T-cell (primary cell): ENCODE measurements around the gene SATB2. TPM values are rescaled to one million over a fixed set of nuclear protein-coding genes. Genes with fewer than 3 reads are reported as not detected.

Experiments used
- ATAC-seq, 4 experiments: fragments of 200-7000 bp in 3 of 4; fragments of 150-1000 bp in 1 of 4; cut with Tn5 transposase; replicated peaks in 1 of 4; 1 replicate in 3 of 4; 2 replicates in 1 of 4; pipeline ENCODE4 v1.10.0; 2021; ENCODE audit warnings: moderate library complexity in 3 of 4, mild to moderate bottlenecking in 2 of 4, moderate number of reproducible peaks in 1 of 4
- CTCF ChIA-PET, 2 donors: fragments of 300-600 bp; sonication (Branson Sonifier 250); formaldehyde crosslinking; loops; one replicate each; lab custom pipeline; 2022; ENCODE audit warnings: antibody characterized with exemption in 2 of 2; lab: Charles Lee
- POLR2A ChIA-PET, 2 donors: fragments of 300-600 bp; sonication (Branson Sonifier 250); formaldehyde crosslinking; loops; one replicate each; lab custom pipeline; 2022; ENCODE audit warnings: antibody characterized with exemption in 2 of 2; lab: Charles Lee
- DNase-seq, 35 experiments: peaks; one replicate each; pipeline versions ENCODE4 v3.0.0 to v3.0.0-alpha.2; 2013 to 2023
- H3K27ac ChIP-seq: one replicate; pipeline ENCODE4 v1.5.1; 2013; ENCODE audit warnings: low read length
- H3K27me3 ChIP-seq, 2 experiments: replicated peaks in 1 of 2; 1 replicate in 1 of 2; 2 replicates in 1 of 2; pipeline versions ENCODE4 v1.6.1 to v1.7.0; 2013; ENCODE audit warnings: low read length in 1 of 2, mixed read lengths in 1 of 2; ENCODE audit not compliant: control insufficient read depth in 2 of 2, insufficient read depth in 2 of 2; ENCODE audit errors: extremely low read depth in 1 of 2
- H3K36me3 ChIP-seq, 2 donors: 1 replicate in 1 of 2; 2 replicates in 1 of 2; pipeline versions ENCODE4 v1.6.1 to v1.7.0; 2013; ENCODE audit warnings: low read length in 1 of 2; ENCODE audit not compliant: control insufficient read depth in 2 of 2, insufficient read depth in 1 of 2; ENCODE audit errors: extremely low read depth in 1 of 2
- H3K4me1 ChIP-seq, 2 experiments: 1 replicate in 1 of 2; 2 replicates in 1 of 2; pipeline versions ENCODE4 v1.6.1 to v1.7.0; 2013; ENCODE audit warnings: low read length in 2 of 2, mixed read lengths in 1 of 2; ENCODE audit not compliant: insufficient read depth in 2 of 2, control insufficient read depth in 1 of 2; ENCODE audit errors: extremely low read depth in 1 of 2
- H3K4me3 ChIP-seq, 2 donors: 1 replicate in 1 of 2; 2 replicates in 1 of 2; pipeline versions ENCODE4 v1.5.1 to v1.7.0; 2013; ENCODE audit warnings: mild to moderate bottlenecking in 2 of 2, low read length in 1 of 2, moderate library complexity in 1 of 2; ENCODE audit not compliant: control insufficient read depth in 1 of 2; ENCODE audit errors: extremely low read depth in 1 of 2
- H3K9me3 ChIP-seq: 2 replicates; pipeline ENCODE4 v1.7.0; 2013
- H3K27ac Mint-ChIP-seq, 2 donors: one replicate each; pipeline ENCODE4 v1.8.0; 2020 to 2021; ENCODE audit warnings: mild to moderate bottlenecking in 2 of 2, mixed read lengths in 2 of 2
- H3K27me3 Mint-ChIP-seq, 2 donors: one replicate each; pipeline ENCODE4 v1.8.0; 2021 to 2022; ENCODE audit warnings: mixed read lengths in 2 of 2
- H3K36me3 Mint-ChIP-seq: one replicate; pipeline ENCODE4 v1.8.0; 2021; ENCODE audit warnings: mixed read lengths
- H3K4me1 Mint-ChIP-seq, 3 donors: one replicate each; pipeline ENCODE4 v1.8.0; 2020 to 2022; ENCODE audit warnings: mixed read lengths in 3 of 3, mild to moderate bottlenecking in 1 of 3
- H3K4me3 Mint-ChIP-seq, 3 donors: one replicate each; pipeline ENCODE4 v1.8.0; 2020 to 2022; ENCODE audit warnings: mild to moderate bottlenecking in 3 of 3, mixed read lengths in 3 of 3, moderate library complexity in 3 of 3
- H3K9me3 Mint-ChIP-seq, 3 donors: one replicate each; pipeline ENCODE4 v1.8.0; 2020 to 2022; ENCODE audit warnings: mixed read lengths in 3 of 3
- WGBS: methylation state at CpG from one replicate; pipeline ENCODE4 v1.1.5; 2013; ENCODE audit warnings: missing lambda C conversion rate; ENCODE audit not compliant: insufficient coverage; 5-methylcytosine and 5-hydroxymethylcytosine counted together
- total RNA-seq, 35 experiments: library from RNA in 6 of 35; stranded (reverse) in 6 of 35; fragments of 120-200 nt in 1 of 35; gene quantifications; one replicate each; pipeline versions ENCODE4 v1.2.1 to v1.2.4 and lab custom pipeline; 2013 to 2026

The SATB2 gene
- total RNA-seq, 5 donors from 2014 or later (not counting 1 experiment from before 2014, with no cell fraction given): 0.15 to 0.54 (median 0.23) TPM

GRCh38 chr2:199439542-199439941 is 18.2 kb downstream of the SATB2 start:
- H3K4me3 Mint-ChIP-seq: no peak overlapping the region
- H3K4me3 ChIP-seq: no peak overlapping the region
- H3K9me3 ChIP-seq: no peaks in the 10 kb centered on the region
- 77% methylated on average over 4 of the region's 5 CpGs for WGBS
- no peaks in the 10 kb centered on the region for H3K4me1 Mint-ChIP-seq
- CTCF ChIA-PET: no interaction called here
- H3K4me1 ChIP-seq: no peaks in the 10 kb centered on the region
- no peaks in the 10 kb centered on the region for H3K36me3 Mint-ChIP-seq
- H3K27ac ChIP-seq: no peak overlapping the region
- H3K27me3 Mint-ChIP-seq: peaks cover 16 to 33% of the 10 kb centered on the region in 2 donors
- H3K36me3 ChIP-seq: no peaks in the 10 kb centered on the region
- no peaks in the 10 kb centered on the region for H3K9me3 Mint-ChIP-seq
- peaks cover 0 to 3% of the 10 kb centered on the region in 2 experiments for H3K27me3 ChIP-seq
- ATAC-seq (no peak), DNase-seq (no peak)
- POLR2A ChIA-PET: no interaction called here
- no peak overlapping the region for H3K27ac Mint-ChIP-seq

- Histone ChIP-seq H3K4me3 (no peak overlapping the region), H3K4me1 (no peaks in the 10 kb centered on the region), H3K9me3 (no peaks in the 10 kb centered on the region), H3K27me3 (peaks cover 0 to 3% of the 10 kb centered on the region in 2 experiments), H3K36me3 (no peaks in the 10 kb centered on the region), H3K27ac (no peak overlapping the region)
- Mint-ChIP-seq H3K4me1 (no peaks in the 10 kb centered on the region), H3K27me3 (peaks cover 14 to 30% of the 10 kb centered on the region in 2 donors), H3K9me3 (no peaks in the 10 kb centered on the region), H3K36me3 (no peaks in the 10 kb centered on the region), H3K4me3 (no peak overlapping the region), H3K27ac (no peak overlapping the region)
- ATAC-seq (no peak), DNase-seq (no peak)
- ChIA-PET CTCF (interaction anchor here in 1 of 2 donors (1.0 kb wide), 1 partner anchor 50 kb away, joined by 3 read pairs; no protein-coding TSS in a partner anchor), POLR2A (no interaction called here)
- 80% methylated on average over 1 of the region's 3 CpGs for WGBS
Measured at GRCh38 chr2:199439066-199439465, 18.7 kb downstream of the SATB2 start.

GRCh38 chr2:199434555-199434954 is 23.2 kb downstream of the SATB2 start:
- Mint-ChIP-seq H3K4me3 (no peak overlapping the region), H3K4me1 (no peaks in the 10 kb centered on the region), H3K27me3 (peaks cover 12 to 31% of the 10 kb centered on the region in 2 donors), H3K9me3 (no peaks in the 10 kb centered on the region), H3K27ac (no peak overlapping the region), H3K36me3 (no peaks in the 10 kb centered on the region)
- no peaks in the 10 kb centered on the region for H3K36me3 ChIP-seq
- no peaks in the 10 kb centered on the region for H3K9me3 ChIP-seq
- no peak overlapping the region for H3K27ac ChIP-seq
- H3K27me3 ChIP-seq: peaks cover 0 to 2% of the 10 kb centered on the region in 2 experiments
- no peaks in the 10 kb centered on the region for H3K4me1 ChIP-seq
- H3K4me3 ChIP-seq: no peak overlapping the region
- ATAC-seq: no peak
- POLR2A ChIA-PET: no interaction called here
- DNase-seq: no peak
- WGBS: no CpG with 5 or more reads among the region's 1 CpG
- CTCF ChIA-PET: interaction anchor here in 1 of 2 donors (1.1 kb wide), 1 partner anchor 54 kb away, joined by 4 read pairs; no protein-coding TSS in a partner anchor

- ATAC-seq: no peak
- no peaks in the 10 kb centered on the region for H3K4me1 Mint-ChIP-seq
- ChIA-PET POLR2A (no interaction called here), CTCF (interaction anchor here in 1 of 2 donors (1.1 kb wide), 1 partner anchor 55 kb away, joined by 4 read pairs; no protein-coding TSS in a partner anchor)
- no peak overlapping the region for H3K4me3 Mint-ChIP-seq
- H3K9me3 ChIP-seq: no peaks in the 10 kb centered on the region
- no peaks in the 10 kb centered on the region for H3K9me3 Mint-ChIP-seq
- 90% methylated on average over 6 of the region's 11 CpGs for WGBS
- no peak overlapping the region for H3K27ac ChIP-seq
- H3K36me3 Mint-ChIP-seq: no peaks in the 10 kb centered on the region
- H3K4me1 ChIP-seq: no peaks in the 10 kb centered on the region
- H3K27me3 Mint-ChIP-seq: peaks cover 17 to 32% of the 10 kb centered on the region in 2 donors
- H3K27ac Mint-ChIP-seq: no peak overlapping the region
- peaks cover 2 to 4% of the 10 kb centered on the region in 2 experiments for H3K27me3 ChIP-seq
- H3K36me3 ChIP-seq: no peaks in the 10 kb centered on the region
- DNase-seq: no peak
- no peak overlapping the region for H3K4me3 ChIP-seq
Measured at GRCh38 chr2:199433204-199433832, 24.4 kb downstream of the SATB2 start.

GRCh38 chr2:199431746-199432213 is 26.0 kb downstream of the SATB2 start:
- Mint-ChIP-seq H3K4me1 (no peaks in the 10 kb centered on the region), H3K27ac (no peak overlapping the region), H3K4me3 (no peak overlapping the region), H3K36me3 (no peaks in the 10 kb centered on the region), H3K9me3 (no peaks in the 10 kb centered on the region), H3K27me3 (peaks cover 19 to 32% of the 10 kb centered on the region in 2 donors)
- WGBS: 0% methylated on average over 2 of the region's 11 CpGs
- H3K27me3 ChIP-seq: peaks cover 2 to 4% of the 10 kb centered on the region in 2 experiments
- no peaks in the 10 kb centered on the region for H3K36me3 ChIP-seq
- DNase-seq (no peak), ATAC-seq (no peak)
- no peak overlapping the region for H3K27ac ChIP-seq
- H3K9me3 ChIP-seq: no peaks in the 10 kb centered on the region
- no peaks in the 10 kb centered on the region for H3K4me1 ChIP-seq
- POLR2A ChIA-PET: no interaction called here
- H3K4me3 ChIP-seq: no peak overlapping the region
- CTCF ChIA-PET: no interaction called here

- H3K27ac Mint-ChIP-seq: no peak overlapping the region
- H3K36me3 Mint-ChIP-seq: no peaks in the 10 kb centered on the region
- H3K9me3 Mint-ChIP-seq: no peaks in the 10 kb centered on the region
- H3K36me3 ChIP-seq: no peaks in the 10 kb centered on the region
- CTCF ChIA-PET: no interaction called here
- no peak overlapping the region for H3K4me3 Mint-ChIP-seq
- no peaks in the 10 kb centered on the region for H3K4me1 ChIP-seq
- no peaks in the 10 kb centered on the region for H3K4me1 Mint-ChIP-seq
- H3K4me3 ChIP-seq: no peak overlapping the region
- DNase-seq (no peak), ATAC-seq (no peak)
- H3K27me3 ChIP-seq: peaks cover 4 to 6% of the 10 kb centered on the region in 2 experiments
- H3K27ac ChIP-seq: no peak overlapping the region
- H3K9me3 ChIP-seq: no peaks in the 10 kb centered on the region
- H3K27me3 Mint-ChIP-seq: peaks cover 20 to 32% of the 10 kb centered on the region in 2 donors
- POLR2A ChIA-PET: interaction anchor here in 1 of 2 donors (0.6 kb wide), 1 partner anchor 994 kb away, joined by 4 read pairs; no protein-coding TSS in a partner anchor
- no CpG with 5 or more reads among the region's 3 CpGs for WGBS
Measured at GRCh38 chr2:199430214-199430613, 27.5 kb downstream of the SATB2 start.
